GM19463 (cell line): Measurements from ENCODE around the gene TMTC2.

Experiments
- ATAC-seq: cut with Tn5 transposase; IDR thresholded peaks from one replicate; pipeline ENCODE4 v1.9.1; 2021; ENCODE audit warnings: mild to moderate bottlenecking, moderate library complexity; ENCODE audit not compliant: unreplicated experiment

TMTC2 gene

DNA sequence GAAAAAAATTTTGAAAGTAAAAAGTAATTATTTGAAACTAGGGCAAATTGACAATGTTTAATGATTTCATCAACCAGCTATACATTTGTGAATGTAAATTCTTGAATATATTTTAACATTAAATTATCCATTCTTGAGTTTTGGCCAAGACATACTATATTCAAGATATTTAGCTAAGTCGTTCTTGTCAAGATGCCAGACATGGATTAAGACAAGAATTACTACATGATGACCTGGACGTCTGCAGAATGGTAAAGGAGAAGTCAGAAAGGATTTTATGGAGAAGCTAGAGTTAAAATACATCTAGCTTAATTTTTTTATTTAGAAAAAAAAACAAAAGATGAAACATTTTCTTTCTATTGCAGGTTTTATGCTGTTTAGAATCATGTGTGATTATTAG lies 255.8 kb downstream of the TMTC2 start:
- no peak for ATAC-seq

GRCh38 chr12:82942991-82943401 lies 256.3 kb downstream of the TMTC2 start:
- ATAC-seq = peak; percentile 74

DNA sequence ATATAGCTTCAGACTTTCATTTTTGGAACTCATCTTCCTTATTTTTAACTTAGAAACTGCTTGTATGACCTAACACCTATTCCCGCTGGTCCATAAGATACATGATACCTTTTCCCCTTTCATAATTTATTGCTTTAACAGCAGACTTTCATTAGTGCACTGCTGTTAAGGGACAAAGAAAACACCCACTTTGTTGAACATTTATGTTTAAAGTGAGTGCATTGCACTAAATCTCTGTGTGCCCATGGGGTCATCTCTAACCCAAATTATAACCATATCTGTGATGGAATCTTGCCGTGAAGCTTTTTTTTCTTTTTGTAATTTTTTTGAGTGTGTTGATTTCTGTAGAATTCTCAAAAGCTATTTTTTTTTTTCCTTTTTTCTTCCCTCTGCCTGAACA lies 261.8 kb downstream of the TMTC2 start:
- ATAC-seq = no peak

DNA sequence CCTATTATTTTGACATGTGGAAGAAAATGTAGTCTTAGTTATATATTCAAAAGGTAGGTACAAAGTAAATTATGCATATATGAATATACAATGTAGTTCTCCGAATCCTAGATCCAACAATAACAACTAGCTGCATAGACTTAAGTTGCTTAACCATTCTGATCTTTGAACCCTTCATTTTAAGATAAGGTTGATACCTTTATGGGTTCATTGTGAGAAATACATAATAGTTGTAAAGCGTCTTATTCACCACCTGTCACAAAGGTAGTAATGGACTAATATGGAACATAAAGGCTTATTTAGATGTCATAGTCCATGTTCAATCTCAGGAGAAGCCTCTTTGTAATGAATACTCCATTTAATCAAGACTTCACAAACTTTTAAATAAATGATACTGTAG lies 263.6 kb downstream of the TMTC2 start:
- ATAC-seq = no peak

DNA sequence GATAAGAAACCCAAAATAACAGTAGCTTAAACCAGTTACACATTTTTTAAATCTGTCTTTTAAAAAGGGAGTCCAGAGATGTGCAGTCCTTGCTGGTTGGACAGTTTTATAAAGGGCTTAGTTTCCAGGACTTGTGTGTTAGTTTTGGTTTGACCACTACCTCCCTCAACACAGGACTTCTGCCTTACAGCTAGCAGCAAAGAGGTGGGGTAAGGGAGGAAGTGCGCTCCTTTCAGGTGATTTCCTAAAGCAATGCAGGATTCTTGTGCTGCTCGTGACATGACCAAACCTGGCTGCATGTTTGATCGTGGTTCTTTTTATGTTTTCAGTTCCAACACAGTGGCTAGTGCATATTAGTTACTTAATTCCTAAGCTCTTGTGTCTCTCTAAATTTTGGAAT lies 266.2 kb downstream of the TMTC2 start:
- peak; percentile 74 for ATAC-seq

DNA sequence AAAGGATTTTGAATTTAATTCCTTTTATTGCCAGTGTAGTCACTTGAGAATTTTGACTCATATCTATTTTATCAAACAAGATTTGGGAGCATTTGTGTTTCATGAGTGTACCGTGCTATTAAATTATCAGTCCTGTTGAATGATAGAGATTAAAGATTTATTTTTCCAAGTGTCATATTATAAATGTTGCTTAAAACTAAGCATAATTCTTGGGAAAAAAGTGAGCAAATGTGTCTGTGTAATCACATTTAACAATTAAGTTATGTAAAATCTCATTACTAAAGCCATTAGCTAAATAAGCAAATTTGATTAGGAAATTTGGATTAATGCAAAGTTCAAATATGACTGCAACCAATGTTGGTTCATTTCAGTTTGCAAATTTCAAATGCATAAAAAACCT lies 266.7 kb downstream of the TMTC2 start:
- no peak for ATAC-seq

DNA sequence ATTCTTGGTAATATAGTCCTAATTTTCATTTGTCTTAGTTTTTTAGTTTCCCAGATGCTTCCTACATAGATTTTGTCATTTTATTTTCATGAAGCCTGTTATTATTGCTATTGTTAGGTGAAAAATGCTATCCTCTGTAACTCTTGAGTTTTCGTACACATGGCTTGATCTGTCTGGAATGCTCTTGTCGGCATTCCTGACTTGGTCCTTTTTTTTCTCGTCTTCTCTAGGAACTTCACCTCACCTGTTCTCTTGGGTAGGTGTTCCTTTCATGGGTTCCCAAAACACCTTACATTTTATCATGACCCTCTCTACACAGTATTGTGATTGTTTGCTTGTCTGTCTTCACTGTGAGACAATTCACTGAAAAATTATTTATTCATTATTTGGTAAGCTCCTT lies 267.4 kb downstream of the TMTC2 start:
- no peak for ATAC-seq

DNA sequence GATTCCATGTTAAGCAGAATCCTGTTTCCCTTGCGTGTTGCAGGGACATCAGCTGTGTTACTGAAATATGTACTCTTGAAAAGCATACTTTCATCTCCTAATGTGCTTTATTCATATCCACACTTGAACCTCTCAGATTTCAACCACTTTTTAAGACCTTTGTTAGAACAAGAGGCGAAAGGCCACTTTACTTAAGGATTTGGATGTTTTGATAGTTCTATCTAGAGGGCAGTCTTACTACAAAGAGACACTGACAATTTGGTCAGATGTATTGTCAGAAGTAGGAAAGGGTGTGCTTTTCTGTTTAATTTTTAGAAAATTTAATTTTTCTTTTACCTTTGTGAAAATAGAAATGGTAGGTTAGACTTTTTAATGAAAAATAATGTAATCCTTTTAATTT lies 267.9 kb downstream of the TMTC2 start:
- ATAC-seq = no peak

DNA sequence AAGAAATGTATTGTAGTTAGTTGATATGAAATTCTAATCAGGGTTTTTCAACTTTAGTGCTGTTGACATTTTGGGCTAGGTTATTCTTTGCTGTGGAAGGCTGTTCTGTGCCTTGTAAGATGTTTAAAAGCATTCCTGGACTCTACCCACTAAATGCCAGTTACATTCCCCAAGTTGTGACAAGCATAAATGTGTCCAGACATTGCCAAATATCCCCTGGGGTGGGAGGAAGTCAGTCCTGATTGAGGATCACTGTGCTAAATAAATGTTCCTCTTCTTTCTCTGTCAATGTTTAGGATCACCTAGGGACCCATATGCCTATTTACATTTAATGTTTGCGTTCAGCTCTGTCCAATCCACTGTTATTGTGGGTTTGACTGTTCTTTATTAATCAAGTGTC lies 268.3 kb downstream of the TMTC2 start:
- no peak for ATAC-seq

GRCh38 chr12:82958966-82959365 lies 272.3 kb downstream of the TMTC2 start:
- no peak for ATAC-seq

- ATAC-seq = no peak
Measured at GRCh38 chr12:82959821-82960220, 273.1 kb downstream of the TMTC2 start.

DNA sequence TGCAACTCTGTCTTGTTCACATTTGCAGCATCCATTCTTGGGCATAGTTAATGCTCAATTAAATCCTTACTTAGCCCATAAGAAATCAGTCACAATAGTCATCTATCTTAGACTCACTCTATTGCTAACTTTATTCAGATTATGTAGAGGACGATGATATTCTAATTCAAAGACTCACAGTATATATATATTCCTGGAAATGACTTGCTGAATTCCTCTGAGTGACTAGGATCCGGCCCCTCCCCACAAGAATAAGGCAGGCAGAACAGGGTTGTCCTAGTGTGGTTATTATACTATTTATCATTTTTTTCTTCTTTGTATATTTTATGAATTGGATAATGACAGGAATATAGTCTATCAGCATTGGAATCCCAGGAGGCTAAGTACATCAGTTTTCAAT lies 275.1 kb downstream of the TMTC2 start:
- no peak for ATAC-seq

- no peak for ATAC-seq
Measured at GRCh38 chr12:82963956-82964355, 277.2 kb downstream of the TMTC2 start.

DNA sequence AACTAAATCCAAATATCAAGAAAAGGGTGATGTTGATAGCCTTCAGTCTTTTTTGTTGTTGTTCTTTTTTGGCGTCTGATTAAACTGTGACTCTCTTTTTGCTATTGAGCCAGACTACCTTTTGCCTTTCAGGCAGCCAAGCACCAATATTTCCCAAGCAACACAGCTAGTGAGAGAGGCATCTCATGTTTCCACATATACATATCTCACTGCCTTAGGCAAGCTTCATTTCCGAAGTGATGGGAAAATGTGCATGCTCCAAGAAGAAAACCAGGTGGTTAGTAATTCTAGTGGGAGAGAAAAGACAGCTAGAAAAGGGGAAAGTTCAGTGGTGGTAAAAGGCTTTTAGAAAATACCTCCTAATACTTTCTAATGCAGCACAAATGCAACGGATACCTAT lies 277.7 kb downstream of the TMTC2 start:
- no peak for ATAC-seq

GRCh38 chr12:82966001-82966559 lies 279.4 kb downstream of the TMTC2 start:
- ATAC-seq = no peak

- no peak for ATAC-seq
Measured at GRCh38 chr12:82968631-82969367, 282.1 kb downstream of the TMTC2 start.

DNA sequence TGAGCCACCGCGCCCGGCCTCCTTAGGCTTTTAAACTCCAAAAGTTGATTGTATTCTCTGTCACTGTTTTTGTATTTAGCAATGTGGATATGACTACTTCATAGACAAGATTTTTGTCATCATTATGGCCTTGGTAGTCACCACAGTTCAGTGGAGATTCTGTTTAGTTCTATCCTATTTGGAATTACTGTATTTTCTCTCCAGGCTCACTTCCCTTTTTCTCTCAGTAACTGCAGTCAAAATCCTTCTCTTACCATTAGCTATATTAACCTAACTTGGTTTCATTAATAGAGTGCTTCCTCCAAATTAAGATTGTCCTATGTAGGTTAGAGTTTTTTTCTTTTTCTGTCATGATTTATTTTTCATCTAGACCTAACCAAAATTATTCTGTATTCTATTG lies 283.9 kb downstream of the TMTC2 start:
- no peak for ATAC-seq

- no peak for ATAC-seq
Measured at GRCh38 chr12:82971584-82971983, 284.9 kb downstream of the TMTC2 start.

- no peak for ATAC-seq
Measured at GRCh38 chr12:82972624-82973023, 285.9 kb downstream of the TMTC2 start.

DNA sequence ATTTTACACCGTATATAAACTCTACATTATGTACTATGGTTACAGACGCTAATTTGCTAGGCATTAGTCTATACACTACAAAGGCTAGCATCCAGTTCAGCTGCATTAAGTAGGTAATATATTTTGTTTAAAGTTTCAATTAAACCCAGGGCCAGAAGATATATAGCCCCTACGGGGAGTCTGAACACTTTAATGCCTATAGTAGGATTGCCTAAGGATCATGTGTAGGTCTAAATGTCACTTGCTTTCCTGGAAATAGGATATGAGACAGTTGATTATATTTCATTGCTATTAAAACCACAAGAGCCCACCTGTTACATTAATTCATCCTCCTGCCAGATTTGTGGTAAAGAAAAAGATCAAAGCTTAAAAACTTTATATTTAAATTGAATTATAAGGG lies 286.9 kb downstream of the TMTC2 start:
- ATAC-seq = no peak

- no peak for ATAC-seq
Measured at GRCh38 chr12:82981150-82981549, 294.4 kb downstream of the TMTC2 start.

DNA sequence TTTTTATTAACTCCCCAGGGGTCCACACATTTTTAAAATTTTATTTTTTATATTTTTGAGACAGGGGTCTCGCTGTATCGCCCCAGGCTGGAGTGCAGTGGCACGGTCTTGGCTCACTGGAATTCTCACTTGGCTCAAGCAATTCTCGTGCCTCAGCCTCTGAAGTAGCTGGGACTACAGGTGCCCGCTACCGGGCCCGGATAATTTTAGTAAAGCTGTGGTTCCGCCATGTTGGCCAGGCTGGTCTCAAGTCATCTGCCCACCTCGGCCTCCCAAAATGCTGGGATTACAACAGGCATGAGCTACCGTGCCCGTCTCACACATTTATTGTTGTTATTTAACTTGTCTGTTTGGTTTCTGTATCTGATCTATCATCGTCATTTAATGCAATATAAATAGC lies 307.4 kb downstream of the TMTC2 start:
- ATAC-seq = no peak
